H9 (cell line): ENCODE measurements around the gene NEDD4. TPM values are rescaled to one million over a fixed set of nuclear protein-coding genes. Genes with fewer than 3 reads are reported as not detected.

Experiments used
- DNase-seq: peaks from one replicate; pipeline ENCODE4 v3.0.0-alpha.2; 2017
- H2AFZ ChIP-seq: one replicate; pipeline ENCODE4 v1.6.1; 2013; ENCODE audit warnings: mild to moderate bottlenecking, low read length, control low read depth, moderate library complexity
- H2AK5ac ChIP-seq: 2 replicates; pipeline ENCODE4 v1.6.1; 2013; ENCODE audit warnings: low read length, control low read depth, mixed read lengths; ENCODE audit not compliant: insufficient read length
- H2BK120ac ChIP-seq: one replicate; pipeline ENCODE4 v1.6.1; 2013; ENCODE audit warnings: low read depth, mild to moderate bottlenecking, low read length, control low read depth, inconsistent platforms; ENCODE audit not compliant: poor library complexity, severe bottlenecking
- H2BK12ac ChIP-seq: 2 replicates; pipeline ENCODE4 v1.6.1; 2013; ENCODE audit warnings: low read length, control low read depth, mixed read lengths, low read depth; ENCODE audit not compliant: insufficient read length
- H2BK15ac ChIP-seq: 2 replicates; pipeline ENCODE4 v1.6.1; 2013; ENCODE audit warnings: low read depth, low read length, control low read depth
- H2BK20ac ChIP-seq: one replicate; pipeline ENCODE4 v1.6.1; 2013; ENCODE audit warnings: low read depth, mild to moderate bottlenecking, low read length, control low read depth, inconsistent platforms; ENCODE audit not compliant: poor library complexity, severe bottlenecking
- H2BK5ac ChIP-seq: 2 replicates; pipeline ENCODE4 v1.6.1; 2013; ENCODE audit warnings: low read length, control low read depth, mixed read lengths; ENCODE audit not compliant: insufficient read length
- H3K14ac ChIP-seq: 2 replicates; pipeline ENCODE4 v1.6.1; 2013; ENCODE audit warnings: low read length, control low read depth; ENCODE audit not compliant: insufficient read depth
- H3K18ac ChIP-seq: 2 replicates; pipeline ENCODE4 v1.6.1; 2013; ENCODE audit warnings: low read depth, mild to moderate bottlenecking, mixed read lengths, low read length, control low read depth; ENCODE audit not compliant: insufficient read length
- H3K23ac ChIP-seq: 2 replicates; pipeline ENCODE4 v1.6.1; 2013; ENCODE audit warnings: low read length, control low read depth, mixed read lengths, low read depth; ENCODE audit not compliant: insufficient read length
- H3K23me2 ChIP-seq: 2 replicates; pipeline ENCODE4 v1.6.1; 2013; ENCODE audit warnings: low read depth, mild to moderate bottlenecking, mixed read lengths, low read length, control low read depth; ENCODE audit not compliant: insufficient read length, poor library complexity, severe bottlenecking
- H3K27ac ChIP-seq: 2 replicates; pipeline ENCODE4 v1.5.1; 2013; ENCODE audit warnings: low read length, control low read depth, mixed read lengths, low read depth; ENCODE audit not compliant: insufficient read length
- H3K27me3 ChIP-seq: 2 replicates; pipeline ENCODE4 v1.6.1; 2013; ENCODE audit warnings: low read length, control low read depth, inconsistent platforms; ENCODE audit not compliant: insufficient read depth
- H3K4ac ChIP-seq: 2 replicates; pipeline ENCODE4 v1.6.1; 2013; ENCODE audit warnings: low read depth, mild to moderate bottlenecking, control low read depth, inconsistent platforms, low read length, moderate library complexity
- H3K4me1 ChIP-seq: 2 replicates; pipeline ENCODE4 v1.6.1; 2013; ENCODE audit warnings: low read length, control low read depth, inconsistent platforms; ENCODE audit not compliant: insufficient read depth
- H3K4me2 ChIP-seq: 2 replicates; pipeline ENCODE4 v1.6.1; 2013; ENCODE audit warnings: low read length, control low read depth, mixed read lengths; ENCODE audit not compliant: insufficient read length, insufficient read depth
- H3K56ac ChIP-seq: 2 replicates; pipeline ENCODE4 v1.6.1; 2013; ENCODE audit warnings: low read depth, mild to moderate bottlenecking, mixed read lengths, low read length, control low read depth; ENCODE audit not compliant: insufficient read length
- H3K79me1 ChIP-seq: 2 replicates; pipeline ENCODE4 v1.6.1; 2013; ENCODE audit warnings: low read depth, mild to moderate bottlenecking, moderate library complexity, low read length, control low read depth, inconsistent platforms; ENCODE audit not compliant: insufficient read depth, poor library complexity, severe bottlenecking
- H3K79me2 ChIP-seq: 2 replicates; pipeline ENCODE4 v1.6.1; 2013; ENCODE audit warnings: low read length, control low read depth, inconsistent platforms; ENCODE audit not compliant: insufficient read depth
- H3K9ac ChIP-seq: 2 replicates; pipeline ENCODE4 v1.6.1; 2013; ENCODE audit warnings: low read length, control low read depth, mixed read lengths; ENCODE audit not compliant: insufficient read length; ENCODE audit errors: extremely low read depth
- H3K9me3 ChIP-seq: one replicate; pipeline ENCODE4 v1.6.1; 2013; ENCODE audit warnings: low read depth, low read length, inconsistent platforms; ENCODE audit not compliant: control insufficient read depth
- H3T11ph ChIP-seq: one replicate; pipeline ENCODE4 v1.6.1; 2013; ENCODE audit warnings: mild to moderate bottlenecking, low read length, control low read depth, inconsistent platforms
- H4K20me1 ChIP-seq: one replicate; pipeline ENCODE4 v1.6.1; 2013; ENCODE audit not compliant: control insufficient read depth, insufficient read length, insufficient read depth
- H4K5ac ChIP-seq: 2 replicates; pipeline ENCODE4 v1.6.1; 2013; ENCODE audit warnings: low read depth, mild to moderate bottlenecking, mixed read lengths, low read length, control low read depth; ENCODE audit not compliant: insufficient read length
- H4K8ac ChIP-seq: replicated peaks from 2 replicates; pipeline ENCODE4 v1.6.1; 2013; ENCODE audit warnings: low read length, control low read depth, mixed read lengths, low read depth; ENCODE audit not compliant: insufficient read length
- H4K91ac ChIP-seq: 2 replicates; pipeline ENCODE4 v1.6.1; 2013; ENCODE audit warnings: low read depth, mild to moderate bottlenecking, moderate library complexity, mixed read lengths, low read length, control low read depth; ENCODE audit not compliant: insufficient read length
- H3K27ac Mint-ChIP-seq, 3 experiments: 2 replicates in 2 of 3; 3 replicates in 1 of 3; pipeline ENCODE4 v1.8.0; 2020 to 2021; ENCODE audit warnings: mixed read lengths in 3 of 3, mild to moderate bottlenecking in 1 of 3, moderate library complexity in 1 of 3
- H3K27me3 Mint-ChIP-seq: 2 replicates; pipeline ENCODE4 v1.8.0; 2021; ENCODE audit warnings: low read depth, mild to moderate bottlenecking, moderate library complexity, mixed read lengths
- H3K36me3 Mint-ChIP-seq, 3 experiments: 2 replicates in 2 of 3; 3 replicates in 1 of 3; pipeline ENCODE4 v1.8.0; 2020 to 2021; ENCODE audit warnings: low read depth in 3 of 3, mixed read lengths in 3 of 3; ENCODE audit not compliant: insufficient read depth in 1 of 3
- H3K4me1 Mint-ChIP-seq, 2 experiments: 2 replicates each; pipeline ENCODE4 v1.8.0; 2020; ENCODE audit warnings: mixed read lengths in 2 of 2
- H3K4me3 Mint-ChIP-seq, 2 experiments: 2 replicates in 1 of 2; 3 replicates in 1 of 2; pipeline ENCODE4 v1.8.0; 2020 to 2021; ENCODE audit warnings: mild to moderate bottlenecking in 2 of 2, mixed read lengths in 2 of 2, moderate library complexity in 1 of 2
- H3K9me3 Mint-ChIP-seq, 2 experiments: 2 replicates in 1 of 2; 3 replicates in 1 of 2; pipeline ENCODE4 v1.8.0; 2020; ENCODE audit warnings: mild to moderate bottlenecking in 2 of 2, mixed read lengths in 2 of 2, moderate library complexity in 1 of 2
- CTCF ChIP-seq: fragments of 200-600 bp; sonication (generic); conservative IDR thresholded peaks from 3 replicates; pipeline ENCODE4 v1.8.0; 2021; ENCODE audit warnings: antibody characterized with exemption, mild to moderate bottlenecking
- WGBS: extraction: QIAGEN DNeasy Blood & Tissue Kit; methylation state at CpG from one replicate; pipeline ENCODE4 v1.1.7; 2013; ENCODE audit warnings: missing lambda C conversion rate, low lambda C conversion rate, mixed read lengths; ENCODE audit not compliant: insufficient read length; ENCODE audit errors: extremely low coverage; 5-methylcytosine and 5-hydroxymethylcytosine counted together
- total RNA-seq: library from RNA; stranded (reverse); gene quantifications from 2 replicates; pipeline ENCODE4 v1.2.1, GENCODE V29; 2021

NEDD4 gene
- total RNA-seq, 1 experiment from 2014 or later, result 9.6 TPM

- Histone ChIP-seq H3K79me1 (no peaks in the 10 kb centered on the region), H3K23me2 (no peaks in the 10 kb centered on the region), H2AK5ac (no peak overlapping the region), H3T11ph (no peak overlapping the region), H3K9ac (no peak overlapping the region), H4K20me1 (no peaks in the 10 kb centered on the region), H3K14ac (no peak overlapping the region), H2BK5ac (no peak overlapping the region), H2BK120ac (no peak overlapping the region), H4K5ac (no peak overlapping the region), H3K79me2 (no peaks in the 10 kb centered on the region), H3K4ac (no peak overlapping the region), H3K4me2 (no peak overlapping the region), H3K9me3 (no peaks in the 10 kb centered on the region), H3K4me1 (no peaks in the 10 kb centered on the region; the same call in 1 of the 2 replicates), H3K27me3 (no peaks in the 10 kb centered on the region), H2BK15ac (no peak overlapping the region), H3K18ac (no peak overlapping the region), H4K91ac (no peak overlapping the region), H3K56ac (no peak overlapping the region), H2BK20ac (no peak overlapping the region), H3K27ac (no peak overlapping the region), H3K23ac (no peak overlapping the region), H2BK12ac (no peak overlapping the region), H2AFZ (peak overlapping the region; percentile 32), H4K8ac (no peak overlapping the region)
- H3K36me3 Mint-ChIP-seq, result no peaks in the 10 kb centered on the region
- TF ChIP-seq CTCF, result peak; percentile 94
- no CpG with 5 or more reads among the region's 6 CpGs for whole genome bisulfite sequencing
- DNase-seq, result peak; percentile 55
- no peaks in the 10 kb centered on the region for H3K27me3 Mint-ChIP-seq
- no peak overlapping the region for H3K4me3 Mint-ChIP-seq
- peak overlapping the region in 2 of 3 experiments; percentile 47 to 48; a peak in 2 of 7 replicates for H3K27ac Mint-ChIP-seq
- no peaks in the 10 kb centered on the region for H3K9me3 Mint-ChIP-seq
- H3K4me1 Mint-ChIP-seq, result peaks cover 3 to 8% of the 10 kb centered on the region in 2 experiments
Observed at GRCh38 chr15:55897560-55898336, 95.7 kb downstream of the NEDD4 start.
